ENCODE measurements around the gene UGT1A6.
"Not testable (repeated sequence)": the region's sequence is repeated elsewhere in the genome, so short reads cannot be mapped to it uniquely, and the experiment has no call there.

Gene UGT1A6
- long read RNA-seq: 0 reads

GRCh38 chr2:233692648-233693047 is at the start of gene UGT1A6:
Gene UGT1A6, plus strand, starts transcription at chr2:233692890. Its CDS starts 115 bp downstream, at chr2:233693005.
- DNase-seq (ENCODE audit: low read depth in 1 of 2, low spot score in 1 of 2): no peak
- no peak within 1 kb of the TSS for H3K27ac ChIP-seq (replicated peaks)
- TF ChIP-seq CTCF (IDR thresholded peaks at IDR 0.05; ENCODE audit: insufficient read depth, low read length): no peak
- TF ChIP-seq POLR2AphosphoS5 (IDR thresholded peaks at IDR 0.05; ENCODE audit: low read depth): no peak
- TF ChIP-seq SPI1 (IDR thresholded peaks at IDR 0.05; ENCODE audit: borderline replicate concordance, low read depth): no peak
- TF ChIP-seq, protein P1, sequence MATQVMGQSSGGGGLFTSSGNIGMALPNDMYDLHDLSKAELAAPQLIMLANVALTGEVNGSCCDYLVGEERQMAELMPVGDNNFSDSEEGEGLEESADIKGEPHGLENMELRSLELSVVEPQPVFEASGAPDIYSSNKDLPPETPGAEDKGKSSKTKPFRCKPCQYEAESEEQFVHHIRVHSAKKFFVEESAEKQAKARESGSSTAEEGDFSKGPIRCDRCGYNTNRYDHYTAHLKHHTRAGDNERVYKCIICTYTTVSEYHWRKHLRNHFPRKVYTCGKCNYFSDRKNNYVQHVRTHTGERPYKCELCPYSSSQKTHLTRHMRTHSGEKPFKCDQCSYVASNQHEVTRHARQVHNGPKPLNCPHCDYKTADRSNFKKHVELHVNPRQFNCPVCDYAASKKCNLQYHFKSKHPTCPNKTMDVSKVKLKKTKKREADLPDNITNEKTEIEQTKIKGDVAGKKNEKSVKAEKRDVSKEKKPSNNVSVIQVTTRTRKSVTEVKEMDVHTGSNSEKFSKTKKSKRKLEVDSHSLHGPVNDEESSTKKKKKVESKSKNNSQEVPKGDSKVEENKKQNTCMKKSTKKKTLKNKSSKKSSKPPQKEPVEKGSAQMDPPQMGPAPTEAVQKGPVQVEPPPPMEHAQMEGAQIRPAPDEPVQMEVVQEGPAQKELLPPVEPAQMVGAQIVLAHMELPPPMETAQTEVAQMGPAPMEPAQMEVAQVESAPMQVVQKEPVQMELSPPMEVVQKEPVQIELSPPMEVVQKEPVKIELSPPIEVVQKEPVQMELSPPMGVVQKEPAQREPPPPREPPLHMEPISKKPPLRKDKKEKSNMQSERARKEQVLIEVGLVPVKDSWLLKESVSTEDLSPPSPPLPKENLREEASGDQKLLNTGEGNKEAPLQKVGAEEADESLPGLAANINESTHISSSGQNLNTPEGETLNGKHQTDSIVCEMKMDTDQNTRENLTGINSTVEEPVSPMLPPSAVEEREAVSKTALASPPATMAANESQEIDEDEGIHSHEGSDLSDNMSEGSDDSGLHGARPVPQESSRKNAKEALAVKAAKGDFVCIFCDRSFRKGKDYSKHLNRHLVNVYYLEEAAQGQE (IDR thresholded peaks at IDR 0.05; ENCODE audit: insufficient replicate concordance, low read depth): no peak
- no peak for TF ChIP-seq GABPA (IDR thresholded peaks at IDR 0.05; ENCODE audit: low read depth)
- no peak within 1 kb of the TSS for H3K4me3 ChIP-seq (replicated peaks; ENCODE audit: insufficient read depth, low read length)
- H3K27me3 ChIP-seq (ENCODE audit: insufficient read depth, poor library complexity, severe bottlenecking): no peaks in the 10 kb centered on the region

DNA sequence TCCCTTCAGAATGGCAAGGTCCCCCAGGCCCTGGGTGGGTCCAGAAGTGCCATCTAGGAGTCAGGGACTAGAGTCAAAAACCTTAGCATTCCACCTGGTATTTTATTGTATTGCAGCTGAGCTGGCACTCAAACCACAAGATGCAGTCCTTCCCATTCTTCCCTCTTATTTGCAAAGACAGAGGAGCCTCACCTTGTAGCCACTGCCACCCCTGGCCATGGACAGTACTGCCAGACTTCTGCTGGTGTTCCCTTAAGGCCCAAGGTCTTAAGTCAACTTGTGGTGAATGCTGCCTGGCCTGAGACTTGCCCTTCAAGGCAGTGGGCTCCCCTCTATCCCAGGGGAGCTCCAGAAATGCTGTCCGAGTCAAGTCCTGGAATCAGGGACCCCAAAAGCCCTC is 49.6 kb upstream of the UGT1A6 start:
- peak in 1 of 2 experiments; percentile 36 for DNase-seq (ENCODE audit: low read depth in 1 of 2, low spot score in 1 of 2)

DNA sequence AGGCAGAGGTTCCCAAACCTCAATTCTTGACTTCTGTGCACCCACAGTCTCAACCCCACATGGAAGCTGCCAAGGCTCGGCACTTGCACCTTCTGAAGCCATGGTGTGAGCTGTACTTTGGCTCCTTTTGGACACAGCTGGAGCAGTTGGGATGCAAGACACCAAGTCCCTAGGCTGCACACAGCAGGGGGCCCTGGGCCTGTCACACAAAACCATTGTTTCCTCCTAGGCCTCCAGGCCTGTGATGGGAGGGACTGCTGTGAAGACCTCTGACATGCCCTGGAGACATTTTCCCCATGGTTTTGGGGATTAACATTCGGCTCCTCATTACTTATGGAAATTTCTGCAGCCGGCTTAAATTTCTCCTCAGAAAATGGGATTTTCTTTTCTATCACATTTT is 46.7 kb upstream of the UGT1A6 start:
- not testable (repeated sequence) for H3K27me3 ChIP-seq (ENCODE audit: insufficient read depth, poor library complexity, severe bottlenecking); DNase-seq (ENCODE audit: low read depth in 1 of 2, low spot score in 1 of 2); H3K4me3 ChIP-seq (replicated peaks; ENCODE audit: insufficient read depth, low read length); H3K27ac ChIP-seq (replicated peaks)

More for the DNA sequence above, 49.6 kb upstream of the UGT1A6 start:
- no peak for TF ChIP-seq POLR2AphosphoS5 (IDR thresholded peaks at IDR 0.05; ENCODE audit: low read depth)
- TF ChIP-seq SPI1 (IDR thresholded peaks at IDR 0.05; ENCODE audit: borderline replicate concordance, low read depth): no peak
- TF ChIP-seq, protein P1 (IDR thresholded peaks at IDR 0.05; ENCODE audit: insufficient replicate concordance, low read depth): no peak
- no peak for TF ChIP-seq GABPA (IDR thresholded peaks at IDR 0.05; ENCODE audit: low read depth)
- H3K27me3 ChIP-seq (ENCODE audit: insufficient read depth, poor library complexity, severe bottlenecking): no peaks in the 10 kb centered on the region
- H3K4me3 ChIP-seq (replicated peaks; ENCODE audit: insufficient read depth, low read length): no peak overlapping the region
- H3K27ac ChIP-seq (replicated peaks): no peak overlapping the region

DNA sequence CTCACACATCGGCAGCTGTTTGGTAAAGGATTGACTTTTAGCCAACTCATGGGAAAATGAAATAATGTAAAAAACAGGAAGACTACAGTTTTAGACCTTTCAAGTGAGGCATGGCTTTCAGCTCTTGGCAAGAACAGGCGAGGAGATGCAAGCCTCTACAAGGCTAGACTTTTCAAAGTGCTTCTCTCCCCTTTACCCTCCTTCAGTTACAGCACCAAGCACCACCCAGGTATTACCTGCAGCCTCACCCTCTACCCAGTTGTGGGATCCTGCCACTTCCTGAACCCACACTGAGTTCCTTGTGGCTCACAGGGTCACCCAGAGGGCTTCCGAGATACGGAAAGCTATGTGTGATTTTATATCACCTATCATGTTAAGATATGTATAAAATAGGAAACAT is 41.7 kb upstream of the UGT1A6 start:
- DNase-seq (ENCODE audit: low read depth in 1 of 2, low spot score in 1 of 2): no peak
- Histone ChIP-seq H3K27ac (replicated peaks) (no peak overlapping the region), H3K4me3 (replicated peaks; ENCODE audit: insufficient read depth, low read length) (no peak overlapping the region), H3K27me3 (ENCODE audit: insufficient read depth, poor library complexity, severe bottlenecking) (no peaks in the 10 kb centered on the region)
- TF ChIP-seq GABPA (IDR thresholded peaks at IDR 0.05; ENCODE audit: low read depth) (no peak), SPI1 (IDR thresholded peaks at IDR 0.05; ENCODE audit: borderline replicate concordance, low read depth) (no peak), CTCF (IDR thresholded peaks at IDR 0.05; ENCODE audit: insufficient read depth, low read length) (no peak), POLR2AphosphoS5 (IDR thresholded peaks at IDR 0.05; ENCODE audit: low read depth) (no peak)
- TF ChIP-seq, protein P1 (IDR thresholded peaks at IDR 0.05; ENCODE audit: insufficient replicate concordance, low read depth): no peak
